T-helper 1 cell treated with Interleukin-12 subunit alpha and Interleukin-12 subunit beta and Interleukin-4 antibody, amounts not matched to agents 30 ng/mL and 1 ng/mL, for 36 hours (primary cell): Measurements from ENCODE around the gene RUBCNL. TPM values are rescaled to one million over a fixed set of nuclear protein-coding genes. Genes with fewer than 3 reads are reported as not detected.

Experiments
- intact Hi-C: fragments of 100-400 bp; cut with micrococcal nuclease; formaldehyde crosslinking; loops from one replicate; pipeline ENCODE4 v1.15.1; 2024
- total RNA-seq: library from RNA; stranded (reverse); gene quantifications from 2 replicates; pipeline ENCODE4 v1.2.3, GENCODE V29; 2022

RUBCNL gene
- total RNA-seq, 1 donor from 2014 or later, result 3.1 TPM

DNA sequence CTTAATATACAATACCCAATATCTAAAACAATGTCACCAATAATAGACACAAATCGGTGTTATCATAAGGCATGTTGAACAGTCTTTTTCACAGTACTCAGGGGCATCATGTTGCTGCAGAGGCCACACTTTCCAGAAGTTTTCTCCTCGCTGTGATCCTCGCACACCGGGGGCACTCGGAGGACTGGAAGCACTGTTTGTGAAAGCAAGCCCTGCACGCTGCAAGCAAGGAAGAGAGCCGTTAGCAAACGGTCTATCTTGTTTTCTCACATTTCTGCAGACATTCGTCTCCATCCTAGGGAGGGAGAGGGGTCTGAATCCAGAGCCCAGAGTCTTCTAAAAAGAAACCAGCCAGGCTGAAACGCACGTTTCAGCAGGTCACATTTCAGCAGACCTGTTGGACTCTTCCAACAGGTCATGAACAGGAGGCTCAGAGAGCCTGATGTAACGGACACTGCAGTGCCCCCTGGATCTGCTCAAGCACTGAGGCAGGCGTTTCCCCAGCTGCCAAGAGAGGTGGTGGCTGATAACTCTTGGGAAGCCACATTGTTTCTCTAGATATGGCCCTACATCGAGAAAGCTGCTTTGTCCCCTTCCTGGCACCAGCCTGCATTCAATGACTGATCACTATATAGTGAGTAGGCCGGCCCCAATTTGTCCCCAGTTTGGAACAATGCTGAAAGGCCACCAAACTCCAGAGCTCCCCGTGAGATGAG lies 43.6 kb downstream of the RUBCNL start:
- intact Hi-C loops, result no loop called here

DNA sequence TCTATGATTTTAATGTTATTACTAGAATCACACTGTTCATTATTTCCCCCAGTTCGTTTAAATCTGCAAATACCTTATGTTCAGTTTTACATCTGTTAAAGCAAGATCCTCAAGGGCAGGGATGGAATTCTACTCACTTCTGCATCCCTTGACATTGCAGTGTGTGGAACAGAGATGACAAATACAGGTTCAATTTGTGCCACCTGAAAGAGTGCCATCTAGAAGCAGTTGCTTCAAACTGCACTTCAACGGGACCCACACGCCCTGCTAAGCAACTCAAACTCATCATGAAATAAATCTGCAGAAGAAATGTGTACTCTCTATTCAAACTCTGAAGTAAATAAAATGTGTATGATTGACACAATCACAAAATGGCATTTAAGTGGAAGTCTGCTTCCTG lies 44.5 kb downstream of the RUBCNL start:
- intact Hi-C loops, result loop anchor here (1.0 kb wide), 1 partner anchor 8 kb away; no protein-coding TSS in a partner anchor

DNA sequence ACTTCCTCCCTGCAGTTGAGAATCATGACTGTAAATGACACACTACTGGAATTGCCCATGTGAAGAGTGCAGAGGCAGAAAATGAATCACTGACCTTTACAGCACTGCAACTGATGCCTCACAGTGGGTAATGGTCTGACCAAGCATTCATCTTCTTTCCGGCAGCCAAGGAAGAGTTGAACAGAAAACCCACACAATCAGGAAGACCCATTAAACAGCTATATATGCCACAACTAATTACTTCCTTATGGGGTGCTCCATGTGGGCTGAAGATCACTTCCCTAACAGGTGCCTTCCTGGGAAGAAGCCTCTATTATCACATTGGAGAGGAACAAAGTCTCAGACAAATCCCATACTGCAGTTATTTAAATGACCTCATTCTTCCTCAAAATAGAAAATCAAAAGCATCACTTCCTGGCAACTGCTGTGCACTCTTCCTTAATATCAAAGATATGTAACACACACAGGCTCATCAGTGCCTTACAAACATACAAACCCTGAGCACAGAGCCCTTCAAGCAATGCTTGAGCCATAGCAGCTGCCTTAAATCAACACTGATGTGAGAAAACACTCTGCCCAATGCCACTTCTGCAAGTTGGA lies 45.8 kb downstream of the RUBCNL start:
- intact Hi-C loops, result loop anchor here (1.0 kb wide), 1 partner anchor 13 kb away; no protein-coding TSS in a partner anchor

DNA sequence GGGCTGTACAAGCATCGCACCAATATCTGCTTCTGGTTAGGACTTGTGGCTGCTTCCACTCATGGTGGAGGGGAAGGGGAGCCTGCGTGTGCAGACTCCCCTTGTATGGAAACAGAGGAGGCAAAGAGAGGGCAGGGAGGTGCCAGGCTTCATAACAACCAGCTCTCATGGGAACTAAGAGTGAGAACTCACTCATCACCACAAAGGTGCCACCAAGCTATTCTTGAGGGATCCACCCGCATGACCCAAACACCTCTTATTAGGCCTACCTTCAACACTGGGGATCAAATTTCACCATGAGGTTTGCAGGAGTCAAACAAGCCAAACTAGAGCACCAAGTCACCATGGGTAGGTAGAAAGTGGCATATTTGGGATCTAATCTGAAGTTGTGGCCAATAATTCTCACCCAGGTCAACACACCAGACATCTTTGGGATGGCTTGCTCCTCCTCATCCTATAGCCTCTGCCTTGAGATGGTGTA lies 46.4 kb downstream of the RUBCNL start:
- intact Hi-C loops, result loop anchor here (1.0 kb wide), 1 partner anchor 14 kb away; no protein-coding TSS in a partner anchor

DNA sequence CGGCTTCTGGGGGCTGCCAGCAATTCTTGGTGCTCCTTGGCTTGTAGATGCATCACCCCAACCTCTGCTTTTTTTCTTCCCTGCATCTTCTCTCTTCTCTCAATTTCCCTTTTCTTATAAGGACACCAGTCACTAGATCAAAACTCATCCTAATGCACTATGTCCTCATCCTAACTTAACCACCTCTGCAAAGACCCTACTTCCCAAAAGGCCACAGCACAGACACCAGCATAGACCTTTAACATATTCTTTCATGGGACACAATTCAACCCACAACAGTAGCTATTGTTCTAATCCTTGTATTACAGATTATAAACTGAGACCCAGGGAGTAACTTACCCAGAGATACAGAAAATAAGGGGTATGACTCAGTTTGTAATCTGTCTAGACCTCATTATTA lies 47.0 kb downstream of the RUBCNL start:
- intact Hi-C loops, result no loop called here

DNA sequence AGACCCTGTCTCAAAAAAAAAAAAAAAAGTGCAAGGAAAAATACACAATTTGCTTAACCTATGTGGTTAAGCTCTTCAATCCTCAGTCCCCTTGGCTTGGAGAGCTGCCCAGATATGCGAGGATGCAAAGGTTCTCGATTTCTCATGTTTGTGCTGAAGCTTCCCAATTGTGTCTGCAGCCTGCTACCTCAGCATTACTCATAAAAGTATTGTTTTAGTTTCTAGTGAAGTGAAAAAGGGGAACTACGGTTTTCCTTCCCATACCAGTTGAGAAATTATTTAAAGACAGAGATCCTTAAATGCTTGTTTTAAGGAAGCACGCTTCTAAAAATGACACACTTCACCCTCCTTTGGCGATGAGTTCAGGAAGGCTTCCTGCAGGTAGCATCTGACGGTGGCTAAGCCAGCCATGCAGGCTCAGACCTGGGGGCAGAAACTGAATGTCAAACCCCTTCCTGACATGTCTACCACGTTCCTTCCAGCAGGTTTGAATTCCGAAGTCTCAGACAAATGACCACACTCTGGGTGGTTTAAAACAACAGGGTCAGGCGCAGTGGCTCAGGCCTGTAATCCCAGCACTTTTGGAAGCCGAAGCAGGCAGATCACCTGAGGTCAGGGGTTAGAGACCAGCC lies 47.9 kb downstream of the RUBCNL start:
- intact Hi-C loops, result no loop called here

DNA sequence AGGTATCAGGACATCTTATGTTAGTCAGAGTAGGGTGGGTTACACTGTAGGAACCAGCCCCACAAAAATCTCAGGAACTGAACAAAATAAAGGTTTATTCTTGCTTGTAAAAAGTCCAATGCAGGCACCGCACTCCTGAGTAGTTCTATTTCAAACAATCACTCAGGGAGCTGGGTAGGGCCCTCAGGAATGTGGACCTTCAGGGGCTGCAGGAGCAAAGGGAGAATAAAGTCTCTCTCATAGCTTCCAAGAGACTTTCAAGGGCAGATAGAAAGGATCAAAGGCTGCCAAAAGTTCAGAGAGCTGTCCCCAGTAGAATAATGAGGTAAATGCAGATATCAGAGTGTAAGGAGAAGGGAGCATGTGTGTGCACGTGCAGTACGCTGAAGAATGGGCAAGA lies 49.4 kb downstream of the RUBCNL start:
- intact Hi-C loops, result no loop called here

DNA sequence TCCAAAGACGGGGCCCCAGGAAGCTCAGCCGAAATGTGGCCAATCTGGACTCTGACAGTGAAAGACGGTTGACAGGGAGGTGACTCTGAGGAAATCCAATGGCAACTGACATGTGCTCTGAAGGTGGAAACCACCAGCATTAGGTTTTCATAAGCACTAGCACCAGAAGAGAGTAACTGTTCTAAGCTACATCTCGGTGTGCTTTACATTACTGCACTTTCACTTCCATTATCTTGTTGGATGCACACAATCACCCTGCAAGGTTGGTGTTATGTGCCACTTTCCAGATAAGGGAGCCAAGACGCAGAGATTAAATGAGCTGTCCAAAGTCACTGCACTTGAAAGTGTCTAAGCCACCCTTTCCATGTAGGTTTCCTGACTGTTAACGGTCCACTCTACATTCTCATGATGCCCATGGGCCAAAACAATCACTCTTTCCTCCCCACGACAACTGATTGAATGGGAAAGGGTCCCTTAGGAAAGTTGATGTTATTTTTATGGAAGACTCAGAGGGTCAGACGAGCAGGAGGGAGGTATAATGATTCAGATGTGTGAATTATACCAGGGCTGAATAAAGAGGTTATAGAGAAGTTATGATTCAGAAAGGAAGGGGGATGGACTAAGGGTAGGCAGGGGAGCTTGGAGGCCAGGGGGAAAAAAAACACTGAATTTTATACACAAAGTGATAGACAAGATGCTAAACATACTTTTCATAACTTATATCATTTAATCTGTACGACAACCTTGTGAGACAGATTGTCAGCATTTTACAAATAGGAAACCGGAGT lies 52.8 kb downstream of the RUBCNL start:
- intact Hi-C loops, result loop anchor here (1.0 to 2.0 kb wide), 3 partner anchors 8 to 53 kb away; partner anchors contain the start of gene RUBCNL

DNA sequence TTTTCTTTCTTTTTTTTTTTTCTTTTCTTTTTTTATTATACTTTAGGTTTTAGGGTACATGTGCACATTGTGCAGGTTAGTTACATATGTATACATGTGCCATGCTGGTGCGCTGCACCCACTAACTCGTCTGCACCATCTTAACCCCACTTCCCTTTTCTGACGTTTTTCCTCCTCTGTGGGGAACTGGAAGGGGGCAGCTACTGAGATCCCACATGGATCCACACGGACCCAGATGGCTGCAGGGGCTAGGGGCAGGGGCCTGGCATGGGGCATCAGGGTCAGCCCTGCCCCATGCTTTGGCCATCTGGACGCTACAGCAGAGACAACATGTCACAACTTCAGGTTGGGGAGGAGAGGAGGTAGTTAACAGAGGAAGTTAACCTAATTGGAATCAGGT lies 54.3 kb downstream of the RUBCNL start:
- intact Hi-C loops, result no loop called here

DNA sequence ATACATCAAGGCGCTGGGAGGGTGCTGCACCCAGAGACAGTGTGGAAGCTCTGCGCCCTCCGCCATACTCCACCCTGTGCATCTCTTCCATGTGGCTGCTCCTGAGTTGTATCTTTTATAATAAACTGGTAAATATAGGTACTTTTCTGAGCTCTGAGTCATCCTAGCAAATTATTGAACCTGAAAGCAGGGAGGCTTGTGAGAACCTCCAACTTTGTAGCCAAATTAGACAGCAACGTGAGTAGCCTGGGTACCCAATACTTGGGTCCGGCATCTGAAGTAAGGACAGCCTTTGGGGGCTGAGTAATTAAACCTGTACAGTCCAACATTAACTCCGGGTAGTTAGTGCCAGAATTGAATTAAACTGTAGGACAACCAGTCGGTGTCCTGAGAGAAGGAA lies 57.4 kb downstream of the RUBCNL start:
- intact Hi-C loops, result loop anchor here (10.0 kb wide), 1 partner anchor 395 kb away; no protein-coding TSS in a partner anchor

DNA sequence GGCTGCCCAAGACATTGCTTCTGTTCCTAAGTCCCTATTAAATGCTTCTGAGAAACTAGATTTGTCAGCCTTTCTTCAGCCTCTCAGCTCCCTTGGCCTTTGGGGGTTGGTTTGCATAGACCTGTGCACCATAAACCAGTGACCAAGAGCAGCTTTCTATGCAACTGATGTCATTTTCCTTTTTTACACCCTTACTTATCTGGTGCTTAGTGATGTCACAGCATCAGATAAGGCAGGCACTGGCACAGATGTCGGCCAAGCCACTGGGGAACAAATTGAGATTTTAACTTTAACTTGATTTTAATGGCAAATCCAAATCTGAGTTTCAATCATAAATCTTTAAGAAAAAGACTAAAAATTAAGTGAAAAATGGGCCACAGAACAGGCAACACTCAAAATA lies 59.8 kb downstream of the RUBCNL start:
- intact Hi-C loops, result loop anchor here (10.0 kb wide), 1 partner anchor 398 kb away; no protein-coding TSS in a partner anchor

DNA sequence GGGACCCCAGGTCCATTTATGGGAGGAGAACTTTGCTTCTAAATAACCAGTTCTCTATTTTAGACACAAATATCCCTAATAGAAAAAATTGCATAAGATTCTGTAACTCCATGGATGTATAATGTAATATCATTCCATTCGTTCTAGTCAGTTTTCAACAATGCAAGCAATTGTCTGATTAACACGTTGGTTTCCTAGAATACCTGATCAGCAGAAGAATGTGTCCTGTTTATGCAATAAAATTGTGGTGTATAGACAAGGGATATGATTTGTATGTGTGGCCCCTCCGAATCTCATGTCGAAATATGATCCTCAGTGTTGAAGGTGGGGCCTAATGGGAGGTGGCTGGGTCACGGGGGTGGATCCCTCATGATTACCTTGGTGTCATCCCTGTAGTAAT lies 62.1 kb downstream of the RUBCNL start:
- intact Hi-C loops, result loop anchor here (10.0 kb wide), 1 partner anchor 400 kb away; no protein-coding TSS in a partner anchor

DNA sequence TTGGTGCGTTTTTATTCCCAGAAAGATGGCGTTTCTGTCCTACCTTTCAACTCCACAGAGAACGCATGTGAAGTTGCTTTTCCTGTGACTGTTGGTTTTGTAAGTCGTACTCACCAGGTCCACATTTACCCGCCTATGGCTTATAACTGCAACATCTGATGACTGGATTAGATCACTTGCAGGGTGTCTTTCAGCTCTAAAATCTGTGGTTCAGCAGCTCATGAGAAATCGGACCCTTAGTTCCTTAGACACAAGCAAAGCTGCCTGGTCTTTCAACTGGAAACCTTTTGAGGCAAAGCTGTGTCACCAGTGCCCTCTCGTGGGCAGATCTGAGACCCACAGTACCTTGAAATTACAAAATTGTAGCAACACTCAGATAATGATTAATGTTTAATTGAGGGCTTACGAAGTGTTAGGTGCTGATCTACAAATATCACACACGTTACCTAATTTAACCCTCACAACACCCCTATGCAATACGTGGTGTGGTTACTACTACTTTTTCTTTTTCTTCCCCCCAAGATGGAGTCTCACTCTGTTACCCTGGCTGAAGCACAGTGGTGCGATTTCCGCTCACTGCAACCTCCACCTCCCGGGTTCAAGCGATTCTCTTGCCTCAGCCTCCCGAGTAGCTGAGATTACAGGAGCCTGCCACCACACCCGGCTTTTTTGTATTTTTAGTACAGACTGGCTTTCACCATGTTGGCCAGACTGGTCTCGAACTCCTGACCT lies 65.4 kb downstream of the RUBCNL start:
- intact Hi-C loops, result loop anchor here (1.0 to 10.0 kb wide), 10 partner anchors 26 to 810 kb away; partner anchors contain the start of genes LCP1 and ZC3H13

DNA sequence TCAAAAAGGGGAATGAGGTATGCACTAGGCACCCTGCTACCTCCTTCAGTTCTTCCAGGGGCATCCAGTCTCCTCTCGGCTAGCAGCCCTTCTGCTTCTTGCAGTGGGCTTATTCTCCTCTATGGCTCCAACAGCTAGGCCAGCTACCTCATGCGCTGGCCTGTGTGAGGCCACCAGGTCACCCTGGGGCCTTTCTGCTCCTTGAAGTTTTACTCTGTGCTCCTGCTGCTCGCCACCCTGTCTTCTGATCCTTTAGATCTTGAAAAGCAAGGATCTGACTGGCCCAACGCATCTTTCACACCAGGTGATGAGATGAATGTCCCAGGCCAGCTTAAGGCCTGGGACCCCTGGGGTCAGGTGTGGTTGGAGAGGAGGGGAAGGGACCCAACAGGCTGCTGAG lies 66.2 kb downstream of the RUBCNL start:
- intact Hi-C loops, result loop anchor here (1.0 to 10.0 kb wide), 10 partner anchors 26 to 810 kb away; partner anchors contain the start of genes LCP1 and ZC3H13

DNA sequence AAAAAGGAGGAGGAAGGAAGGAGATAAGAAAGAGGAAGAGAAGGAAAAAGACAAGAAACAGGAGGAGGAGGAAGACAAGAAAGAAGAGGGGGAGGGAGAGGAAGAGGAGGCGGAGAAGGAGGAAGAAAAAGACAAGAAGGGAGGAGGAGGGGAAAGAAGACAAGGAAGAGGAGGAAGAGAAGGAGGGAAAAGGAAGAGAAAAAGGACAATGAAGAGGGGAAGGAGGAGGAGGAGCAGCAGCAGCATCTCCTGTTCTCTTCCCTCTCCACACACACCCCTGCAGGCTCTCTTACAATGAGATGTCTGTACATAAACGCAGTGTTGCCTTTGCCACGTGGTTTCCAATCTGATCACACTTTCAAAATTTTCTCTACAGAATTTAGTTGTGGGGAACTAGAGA lies 66.6 kb downstream of the RUBCNL start:
- intact Hi-C loops, result loop anchor here (2.0 to 10.0 kb wide), 2 partner anchors 268 to 404 kb away; partner anchors contain the start of gene ZC3H13

DNA sequence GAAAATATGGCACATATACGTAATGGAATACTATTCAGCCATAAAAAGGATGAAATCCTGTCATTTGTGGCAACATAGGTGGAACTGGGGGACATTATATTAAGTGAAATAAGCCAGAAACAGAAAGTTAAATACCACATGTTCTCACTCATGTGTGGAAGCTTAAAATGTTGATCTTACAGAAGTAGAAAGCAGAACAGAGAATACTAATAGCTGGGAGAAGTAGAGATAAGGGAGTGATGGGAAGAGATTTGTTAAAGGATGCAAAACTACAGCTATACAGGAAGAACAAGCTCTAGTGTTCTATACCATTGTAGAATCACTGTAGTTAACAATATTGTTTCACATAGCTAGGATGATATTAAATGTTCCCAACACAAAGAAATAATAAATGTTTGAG lies 68.1 kb downstream of the RUBCNL start:
- intact Hi-C loops, result loop anchor here (10.0 kb wide), 1 partner anchor 954 kb away; no protein-coding TSS in a partner anchor

DNA sequence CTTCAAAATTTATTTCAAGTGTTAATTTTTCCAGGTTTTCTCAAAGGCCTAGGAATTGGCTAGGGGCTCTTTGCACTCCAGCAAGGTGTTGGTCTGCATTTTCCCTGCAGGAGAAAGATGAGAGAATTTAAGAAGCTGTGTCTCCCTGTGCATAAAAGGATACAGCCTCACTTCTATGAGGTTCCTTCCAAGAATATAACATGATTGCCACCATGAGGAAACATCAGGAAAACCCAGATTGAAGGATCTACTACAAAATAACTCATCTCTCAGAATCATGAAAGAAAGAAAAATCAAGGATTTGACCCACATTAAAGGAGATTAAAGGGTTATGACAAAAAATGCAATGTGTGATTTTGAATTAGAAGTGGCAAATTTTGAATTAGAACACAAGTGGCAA lies 69.9 kb downstream of the RUBCNL start:
- intact Hi-C loops, result loop anchor here (10.0 kb wide), 1 partner anchor 952 kb away; no protein-coding TSS in a partner anchor

DNA sequence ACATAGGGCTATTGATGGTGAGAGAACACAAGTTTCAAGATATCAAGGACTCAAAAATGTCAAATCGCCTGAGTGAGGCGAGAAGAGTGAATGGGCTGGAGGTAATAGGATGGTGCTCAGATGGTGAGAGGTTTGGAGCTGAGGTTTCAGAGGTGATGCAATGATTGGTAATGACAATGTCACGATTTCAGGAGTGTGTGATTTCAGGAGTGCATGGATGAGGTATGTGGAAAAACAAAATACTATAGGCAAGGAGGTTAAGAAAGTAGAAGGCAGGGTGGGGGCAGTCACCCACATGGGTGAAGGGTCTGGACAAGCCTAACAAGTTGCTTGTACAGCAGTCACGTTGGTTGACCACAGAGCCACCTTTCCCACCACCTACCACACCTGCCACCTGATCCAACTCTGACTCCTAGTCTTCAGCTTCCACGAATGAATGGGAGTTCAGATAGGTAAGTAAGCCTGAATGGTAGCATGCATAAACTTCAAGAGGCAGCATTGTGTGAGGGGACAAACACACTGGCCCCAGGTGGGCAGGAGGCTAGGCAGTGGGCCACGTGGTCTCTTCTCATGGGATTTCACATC lies 71.5 kb downstream of the RUBCNL start:
- intact Hi-C loops, result loop anchor here (10.0 kb wide), 1 partner anchor 951 kb away; no protein-coding TSS in a partner anchor

DNA sequence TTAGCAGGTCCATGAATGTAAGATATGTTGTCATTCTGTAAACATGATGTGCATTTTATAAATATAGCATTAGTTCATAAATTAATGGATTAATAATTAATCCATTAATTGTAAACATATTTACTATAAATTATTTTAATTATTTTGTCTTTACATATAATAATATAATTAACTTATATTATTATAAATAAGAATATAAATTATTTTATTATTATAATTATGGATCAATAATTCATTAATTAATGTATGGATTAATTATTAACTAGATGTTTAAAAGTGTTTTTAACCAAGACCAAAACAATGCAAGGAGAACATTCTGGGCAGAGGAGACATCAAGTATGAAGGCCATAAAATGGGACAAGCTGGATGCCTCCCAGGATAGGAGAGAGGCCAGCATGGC lies 72.0 kb downstream of the RUBCNL start:
- intact Hi-C loops, result loop anchor here (10.0 kb wide), 1 partner anchor 950 kb away; no protein-coding TSS in a partner anchor
